ENCODE data around the gene RFX3. TPM values are rescaled to one million over a fixed set of nuclear protein-coding genes. Genes with fewer than 3 reads are reported as not detected.

RFX3 gene
- total RNA-seq, 1 experiment from 2014 or later: 8.4 TPM

GRCh38 chr9:3247211-3247610 is 278.6 kb downstream of the RFX3 start:
- Histone ChIP-seq H2AFZ (no peak overlapping the region), H3K36me3 (ENCODE audit: low read depth) (no peaks in the 10 kb centered on the region), H3K9me3 (ENCODE audit: insufficient read depth, low read depth) (no peaks in the 10 kb centered on the region), H3F3A (ENCODE audit: insufficient read depth, low read depth) (no peaks in the 10 kb centered on the region), H3K27me3 (ENCODE audit: insufficient read depth, low read depth) (no peaks in the 10 kb centered on the region), H3K4me2 (no peak overlapping the region), H3K4me1 (replicated peaks; ENCODE audit: insufficient read depth) (no peaks in the 10 kb centered on the region), H3K27ac (no peak overlapping the region), H3K4me3 (no peak overlapping the region), H3K9me2 (ENCODE audit: insufficient read depth) (no peaks in the 10 kb centered on the region), H3K79me2 (ENCODE audit: low read depth) (no peaks in the 10 kb centered on the region), H4K20me1 (ENCODE audit: insufficient read depth) (no peaks in the 10 kb centered on the region)
- TF ChIP-seq EZH2 (IDR thresholded peaks at IDR 0.05; ENCODE audit: low read depth): no peak
- TF ChIP-seq CTCF (conservative IDR thresholded peaks at IDR 0.05): no peak
- DNase-seq: no peak
- ChIA-PET CTCF (interaction anchor here (0.6 kb wide), 1 partner anchor 1232 kb away, joined by 15 read pairs; no protein-coding TSS in a partner anchor), POLR2A (ENCODE audit: unreplicated experiment) (no interaction called here)
- BruUV-seq (replicated peaks): no TSS peak
- intact Hi-C loops (cut with micrococcal nuclease; ENCODE audit: unreplicated experiment): loop anchor here (10.0 kb wide), 1 partner anchor 198 kb away; no protein-coding TSS in a partner anchor

- Histone ChIP-seq H3K9me2 (ENCODE audit: insufficient read depth) (no peaks in the 10 kb centered on the region), H2AFZ (no peak overlapping the region), H3K4me3 (no peak overlapping the region), H3K4me2 (no peak overlapping the region), H3K9me3 (ENCODE audit: insufficient read depth, low read depth) (no peaks in the 10 kb centered on the region), H3K27ac (no peak overlapping the region), H3K27me3 (ENCODE audit: insufficient read depth, low read depth) (no peaks in the 10 kb centered on the region), H4K20me1 (ENCODE audit: insufficient read depth) (no peaks in the 10 kb centered on the region), H3K36me3 (ENCODE audit: low read depth) (no peaks in the 10 kb centered on the region), H3K4me1 (replicated peaks; ENCODE audit: insufficient read depth) (no peaks in the 10 kb centered on the region), H3K79me2 (ENCODE audit: low read depth) (no peaks in the 10 kb centered on the region), H3F3A (ENCODE audit: insufficient read depth, low read depth) (no peaks in the 10 kb centered on the region)
- CTCF ChIA-PET: no interaction called here
- no TSS peak for BruUV-seq (replicated peaks)
- no peak for TF ChIP-seq EZH2 (IDR thresholded peaks at IDR 0.05; ENCODE audit: low read depth)
- no peak for TF ChIP-seq CTCF (conservative IDR thresholded peaks at IDR 0.05)
- DNase-seq: no peak
- POLR2A ChIA-PET (ENCODE audit: unreplicated experiment): no interaction called here
- intact Hi-C loops (cut with micrococcal nuclease; ENCODE audit: unreplicated experiment): loop anchor here (10.0 kb wide), 1 partner anchor 199 kb away; no protein-coding TSS in a partner anchor
Measured at GRCh38 chr9:3246241-3246640, 279.6 kb downstream of the RFX3 start.

- H3K4me1 ChIP-seq (replicated peaks; ENCODE audit: insufficient read depth): no peaks in the 10 kb centered on the region
- no peak overlapping the region for H3K4me2 ChIP-seq
- H3K27me3 ChIP-seq (ENCODE audit: insufficient read depth, low read depth): no peaks in the 10 kb centered on the region
- H3K9me2 ChIP-seq (ENCODE audit: insufficient read depth): no peaks in the 10 kb centered on the region
- H3K9me3 ChIP-seq (ENCODE audit: insufficient read depth, low read depth): no peaks in the 10 kb centered on the region
- intact Hi-C loops (cut with micrococcal nuclease; ENCODE audit: unreplicated experiment): loop anchor here (10.0 kb wide), 1 partner anchor 200 kb away; no protein-coding TSS in a partner anchor
- H3F3A ChIP-seq (ENCODE audit: insufficient read depth, low read depth): no peaks in the 10 kb centered on the region
- POLR2A ChIA-PET (ENCODE audit: unreplicated experiment): no interaction called here
- H3K79me2 ChIP-seq (ENCODE audit: low read depth): no peaks in the 10 kb centered on the region
- no TSS peak for BruUV-seq (replicated peaks)
- no peak for TF ChIP-seq CTCF (conservative IDR thresholded peaks at IDR 0.05)
- no peak for TF ChIP-seq EZH2 (IDR thresholded peaks at IDR 0.05; ENCODE audit: low read depth)
- H4K20me1 ChIP-seq (ENCODE audit: insufficient read depth): no peaks in the 10 kb centered on the region
- H3K4me3 ChIP-seq: no peak overlapping the region
- H3K36me3 ChIP-seq (ENCODE audit: low read depth): no peaks in the 10 kb centered on the region
- CTCF ChIA-PET: no interaction called here
- no peak for DNase-seq
- no peak overlapping the region for H3K27ac ChIP-seq
- no peak overlapping the region for H2AFZ ChIP-seq
Measured at GRCh38 chr9:3244963-3245653, 280.7 kb downstream of the RFX3 start.

Data from PC-9 (cell line).